GM12892 (cell line): ENCODE data around the gene FGF1.

Experiments
- POLR2A ChIP-seq: IDR thresholded peaks from 2 replicates; pipeline ENCODE4 v1.6.1; 2011; ENCODE audit warnings: low read depth, low read length, control low read depth
- POLR2AphosphoS5 ChIP-seq: IDR thresholded peaks from 2 replicates; pipeline ENCODE4 v1.6.1; 2011; ENCODE audit warnings: low read depth, low read length, control low read depth
- TAF1 ChIP-seq: IDR thresholded peaks from 2 replicates; pipeline ENCODE4 v1.6.1; 2011; ENCODE audit warnings: low read depth, mild to moderate bottlenecking, control low read depth, low read length, borderline replicate concordance

DNA sequence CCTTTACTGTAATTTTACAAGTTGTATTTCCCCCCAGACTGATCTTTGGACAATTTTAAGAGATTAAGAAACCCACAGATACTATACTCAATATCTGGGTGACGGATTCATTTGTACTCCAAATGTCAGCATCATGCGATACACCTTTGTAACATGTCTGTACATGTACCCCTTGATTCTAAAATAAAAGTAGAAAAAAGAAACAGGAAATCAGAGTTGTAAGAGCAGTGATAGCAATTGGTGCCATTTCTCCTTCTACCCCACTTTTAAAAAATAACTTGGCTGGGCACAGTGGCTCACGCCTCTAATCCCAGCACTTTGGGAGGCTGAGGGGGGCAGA is 116.9 kb downstream of the FGF1 start:
- no peak for TF ChIP-seq POLR2A
- TF ChIP-seq TAF1, result no peak
- TF ChIP-seq POLR2AphosphoS5, result no peak
